ENCODE results near the gene LRTM2.

Gene LRTM2

GRCh38 chr12:1842905-1843640, 22.7 kb downstream of the LRTM2 start:
- no peak overlapping the region for H3K4me3 ChIP-seq (ENCODE audit: low read depth, low read length)
- CTCF ChIA-PET: interaction anchor here (0.6 kb wide), 1 partner anchor 944 kb away, joined by 4 read pairs; no protein-coding TSS in a partner anchor
- 0 out of 2 replicates have a peak, but pooled peaks have one; percentile 14 for TF ChIP-seq ZNF341 (tag by site-specific recombination; IDR thresholded peaks at IDR 0.05; ENCODE audit: low read depth)
- TF ChIP-seq ZNF768 (tag by site-specific recombination; IDR thresholded peaks at IDR 0.05): peak; percentile 81; the same call in 1 of the 2 replicates
- no peak for TF ChIP-seq SCRT1 (tag by site-specific recombination; IDR thresholded peaks at IDR 0.05; ENCODE audit: borderline replicate concordance)
- no peak overlapping the region for H3K27ac ChIP-seq (ENCODE audit: extremely low read depth, low read depth, low read length)
- POLR2A ChIA-PET: no interaction called here
- H3K9me3 ChIP-seq (ENCODE audit: control insufficient read depth, insufficient read depth, low read depth, low read length): no peaks in the 10 kb centered on the region
- no peaks in the 10 kb centered on the region for H3K4me1 ChIP-seq (ENCODE audit: control insufficient read depth, insufficient read depth, low read length)
- H3K36me3 ChIP-seq (ENCODE audit: control insufficient read depth in 2 of 2, insufficient read depth in 1 of 2, low read length in 2 of 2): no peaks in the 10 kb centered on the region

GRCh38 chr12:1843641-1844005, 23.3 kb downstream of the LRTM2 start:
- Histone ChIP-seq H3K4me1 (ENCODE audit: control insufficient read depth, insufficient read depth, low read length) (no peaks in the 10 kb centered on the region), H3K9me3 (ENCODE audit: control insufficient read depth, insufficient read depth, low read depth, low read length) (no peaks in the 10 kb centered on the region), H3K4me3 (ENCODE audit: low read depth, low read length) (no peak overlapping the region), H3K36me3 (ENCODE audit: control insufficient read depth in 2 of 2, insufficient read depth in 1 of 2, low read length in 2 of 2) (no peaks in the 10 kb centered on the region), H3K27ac (ENCODE audit: extremely low read depth, low read depth, low read length) (no peak overlapping the region)
- CTCF ChIA-PET: no interaction called here
- TF ChIP-seq ZNF302 (tag by site-specific recombination; IDR thresholded peaks at IDR 0.05; ENCODE audit: low read depth): no peak
- no peak for TF ChIP-seq ZNF473 (tag by site-specific recombination; IDR thresholded peaks at IDR 0.05)
- no peak for TF ChIP-seq ZNF23 (tag by site-specific recombination; IDR thresholded peaks at IDR 0.05; ENCODE audit: borderline replicate concordance)
- no peak for TF ChIP-seq ZBTB21 (tag by site-specific recombination; IDR thresholded peaks at IDR 0.05)
- TF ChIP-seq ZNF24 (tag by site-specific recombination; IDR thresholded peaks at IDR 0.05): no peak
- TF ChIP-seq ZNF214 (tag by site-specific recombination; IDR thresholded peaks at IDR 0.05; ENCODE audit: borderline replicate concordance): no peak
- POLR2A ChIA-PET: no interaction called here

- CTCF ChIA-PET: no interaction called here
- POLR2A ChIA-PET: no interaction called here
- Histone ChIP-seq H3K4me3 (ENCODE audit: low read depth, low read length) (no peak overlapping the region), H3K4me1 (ENCODE audit: control insufficient read depth, insufficient read depth, low read length) (no peaks in the 10 kb centered on the region), H3K36me3 (ENCODE audit: control insufficient read depth in 2 of 2, insufficient read depth in 1 of 2, low read length in 2 of 2) (no peaks in the 10 kb centered on the region), H3K9me3 (ENCODE audit: control insufficient read depth, insufficient read depth, low read depth, low read length) (no peaks in the 10 kb centered on the region), H3K27ac (ENCODE audit: extremely low read depth, low read depth, low read length) (no peak overlapping the region)
- TF ChIP-seq ZBTB48 (tag by site-specific recombination; IDR thresholded peaks at IDR 0.05): no peak
- TF ChIP-seq ZIC2 (tag by site-specific recombination; IDR thresholded peaks at IDR 0.05): peak; percentile 46; the same call in 1 of the 2 replicates
These were observed 23.9 kb downstream of the LRTM2 start for GRCh38 chr12:1844223-1844622.

GRCh38 chr12:1844661-1845409, 24.5 kb downstream of the LRTM2 start:
- H3K4me3 ChIP-seq (ENCODE audit: low read depth, low read length): no peak overlapping the region
- no peaks in the 10 kb centered on the region for H3K9me3 ChIP-seq (ENCODE audit: control insufficient read depth, insufficient read depth, low read depth, low read length)
- no peaks in the 10 kb centered on the region for H3K4me1 ChIP-seq (ENCODE audit: control insufficient read depth, insufficient read depth, low read length)
- TF ChIP-seq ZNF658 (tag by site-specific recombination; IDR thresholded peaks at IDR 0.05) (no peak), ZNF791 (tag by site-specific recombination; IDR thresholded peaks at IDR 0.05) (no peak), ZNF350 (tag by site-specific recombination; IDR thresholded peaks at IDR 0.05) (no peak), KLF9 (tag by site-specific recombination; IDR thresholded peaks at IDR 0.05; ENCODE audit: low read depth) (no peak)
- no peaks in the 10 kb centered on the region for H3K36me3 ChIP-seq (ENCODE audit: control insufficient read depth in 2 of 2, insufficient read depth in 1 of 2, low read length in 2 of 2)
- CTCF ChIA-PET: no interaction called here
- POLR2A ChIA-PET: no interaction called here
- no peak overlapping the region for H3K27ac ChIP-seq (ENCODE audit: extremely low read depth, low read depth, low read length)

GRCh38 chr12:1845427-1845826, 25.1 kb downstream of the LRTM2 start:
- POLR2A ChIA-PET: no interaction called here
- Histone ChIP-seq H3K36me3 (ENCODE audit: control insufficient read depth in 2 of 2, insufficient read depth in 1 of 2, low read length in 2 of 2) (no peaks in the 10 kb centered on the region), H3K4me1 (ENCODE audit: control insufficient read depth, insufficient read depth, low read length) (no peaks in the 10 kb centered on the region), H3K27ac (ENCODE audit: extremely low read depth, low read depth, low read length) (no peak overlapping the region), H3K4me3 (ENCODE audit: low read depth, low read length) (no peak overlapping the region), H3K9me3 (ENCODE audit: control insufficient read depth, insufficient read depth, low read depth, low read length) (no peaks in the 10 kb centered on the region)
- CTCF ChIA-PET: no interaction called here
- TF ChIP-seq HOXC10 (CRISPR knock-in tag; IDR thresholded peaks at IDR 0.05) (no peak), SCRT1 (tag by site-specific recombination; IDR thresholded peaks at IDR 0.05; ENCODE audit: borderline replicate concordance) (peak; percentile 38; the same call in 1 of the 2 replicates), SCRT2 (tag by site-specific recombination; IDR thresholded peaks at IDR 0.05) (peak; percentile 54; the same call in 1 of the 2 replicates)
